NB4 (cell line): ENCODE data around the gene ABCA4.

ENCODE experiments used
- POLR2A ChIP-seq: IDR thresholded peaks from 2 replicates; pipeline ENCODE4 v1.6.1; 2011; ENCODE audit warnings: mild to moderate bottlenecking; ENCODE audit not compliant: insufficient read length; ENCODE audit errors: extremely low read depth
- TF ChIP-seq, protein P1 (sequence below): IDR thresholded peaks from one replicate; pipeline ENCODE4 v1.5.1; 2012; ENCODE audit warnings: low read depth, low read length

DNA sequence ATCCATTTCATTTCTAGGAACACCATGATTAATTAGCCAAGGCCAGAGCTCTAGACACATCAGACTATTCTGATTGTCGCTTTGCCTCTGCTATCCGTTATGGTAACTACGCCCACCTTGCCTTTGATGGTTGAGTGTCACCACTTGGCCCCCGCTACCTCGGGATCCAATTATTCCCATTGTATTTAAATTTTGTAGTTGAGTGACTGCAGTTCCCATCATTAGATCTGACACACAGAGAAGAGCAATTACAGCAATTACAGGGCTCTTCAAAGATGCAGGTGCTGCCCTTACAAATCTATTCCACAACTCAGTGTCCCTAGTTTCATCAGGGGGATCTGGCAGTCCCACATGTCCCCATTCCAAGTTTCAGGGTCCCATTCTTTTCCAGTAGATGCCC is 44.9 kb upstream of the ABCA4 start:
- TF ChIP-seq, protein P1, sequence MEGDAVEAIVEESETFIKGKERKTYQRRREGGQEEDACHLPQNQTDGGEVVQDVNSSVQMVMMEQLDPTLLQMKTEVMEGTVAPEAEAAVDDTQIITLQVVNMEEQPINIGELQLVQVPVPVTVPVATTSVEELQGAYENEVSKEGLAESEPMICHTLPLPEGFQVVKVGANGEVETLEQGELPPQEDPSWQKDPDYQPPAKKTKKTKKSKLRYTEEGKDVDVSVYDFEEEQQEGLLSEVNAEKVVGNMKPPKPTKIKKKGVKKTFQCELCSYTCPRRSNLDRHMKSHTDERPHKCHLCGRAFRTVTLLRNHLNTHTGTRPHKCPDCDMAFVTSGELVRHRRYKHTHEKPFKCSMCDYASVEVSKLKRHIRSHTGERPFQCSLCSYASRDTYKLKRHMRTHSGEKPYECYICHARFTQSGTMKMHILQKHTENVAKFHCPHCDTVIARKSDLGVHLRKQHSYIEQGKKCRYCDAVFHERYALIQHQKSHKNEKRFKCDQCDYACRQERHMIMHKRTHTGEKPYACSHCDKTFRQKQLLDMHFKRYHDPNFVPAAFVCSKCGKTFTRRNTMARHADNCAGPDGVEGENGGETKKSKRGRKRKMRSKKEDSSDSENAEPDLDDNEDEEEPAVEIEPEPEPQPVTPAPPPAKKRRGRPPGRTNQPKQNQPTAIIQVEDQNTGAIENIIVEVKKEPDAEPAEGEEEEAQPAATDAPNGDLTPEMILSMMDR, result no peak
- TF ChIP-seq POLR2A, result no peak
